ENCODE results near the gene CACNA1I. TPM values are rescaled to one million over a fixed set of nuclear protein-coding genes. Genes with fewer than 3 reads are reported as not detected.

The CACNA1I gene
- total and polyA plus RNA-seq, 11 donors: 0.01 to 0.07 (median 0.04) TPM; not detected in 6

GRCh38 chr22:39652990-39653786 is 82.6 kb downstream of the CACNA1I start:
- ATAC-seq (peak in 1 of 4 donors; percentile 29), DNase-seq (no peak)
- no peak overlapping the region for H3K4me3 ChIP-seq
- no peaks in the 10 kb centered on the region for H3K4me1 ChIP-seq
- TF ChIP-seq POLR2A (IDR thresholded peaks at IDR 0.05) (no peak), CTCF (IDR thresholded peaks at IDR 0.05) (no peak)
- H3K27me3 ChIP-seq: peaks cover 0 to 27% (median 9%) of the 10 kb centered on the region in 9 donors
- H3K27ac ChIP-seq: no peak overlapping the region
- 50 to 65% (median 58%) methylated on average over 11 to 16 of the region's 16 CpGs for WGBS, 4 donors
- peaks cover 0 to 8% (median 0%) of the 10 kb centered on the region in 12 donors for H3K9me3 ChIP-seq
- intact Hi-C loops (cut with DNase I): no loop called here
- H3K36me3 ChIP-seq: no peaks in the 10 kb centered on the region

- TF ChIP-seq CTCF (IDR thresholded peaks at IDR 0.05): no peak
- no peak for TF ChIP-seq POLR2A (IDR thresholded peaks at IDR 0.05)
- H3K9me3 ChIP-seq: peaks cover 0 to 8% (median 0%) of the 10 kb centered on the region in 12 donors
- 79 to 95% (median 84%) methylated on average over 2 to 3 of the region's 3 CpGs for WGBS, 4 donors
- intact Hi-C loops (cut with DNase I): no loop called here
- no peak overlapping the region for H3K4me3 ChIP-seq
- ATAC-seq: no peak
- DNase-seq: no peak
- H3K36me3 ChIP-seq: no peaks in the 10 kb centered on the region
- H3K27me3 ChIP-seq: peaks cover 0 to 32% (median 9%) of the 10 kb centered on the region in 9 donors
- no peaks in the 10 kb centered on the region for H3K4me1 ChIP-seq
- no peak overlapping the region for H3K27ac ChIP-seq
Observed at GRCh38 chr22:39653787-39654077, 83.2 kb downstream of the CACNA1I start.

GRCh38 chr22:39654131-39654926 is 83.8 kb downstream of the CACNA1I start:
- Histone ChIP-seq H3K27me3 (peaks cover 0 to 38% (median 9%) of the 10 kb centered on the region in 9 donors), H3K4me1 (no peaks in the 10 kb centered on the region), H3K9me3 (peaks cover 0 to 8% (median 0%) of the 10 kb centered on the region in 12 donors), H3K4me3 (no peak overlapping the region), H3K27ac (no peak overlapping the region), H3K36me3 (no peaks in the 10 kb centered on the region)
- no peak for TF ChIP-seq CTCF (IDR thresholded peaks at IDR 0.05)
- TF ChIP-seq POLR2A (IDR thresholded peaks at IDR 0.05): no peak
- DNase-seq (no peak), ATAC-seq (no peak)
- 84 to 91% (median 88%) methylated on average over 7 to 10 of the region's 10 CpGs for WGBS, 4 donors
- intact Hi-C loops (cut with DNase I): no loop called here

- Histone ChIP-seq H3K36me3 (no peaks in the 10 kb centered on the region), H3K9me3 (peaks cover 0 to 8% (median 0%) of the 10 kb centered on the region in 12 donors), H3K27me3 (peaks cover 0 to 46% (median 13%) of the 10 kb centered on the region in 9 donors), H3K4me1 (no peaks in the 10 kb centered on the region), H3K27ac (no peak overlapping the region), H3K4me3 (no peak overlapping the region)
- 45 to 54% (median 50%) methylated on average over 8 of the region's 8 CpGs for WGBS, 4 donors
- DNase-seq: no peak
- ATAC-seq: no peak
- intact Hi-C loops (cut with DNase I): no loop called here
- TF ChIP-seq POLR2A (IDR thresholded peaks at IDR 0.05) (no peak), CTCF (IDR thresholded peaks at IDR 0.05) (no peak)
Observed at GRCh38 chr22:39655004-39655579, 84.5 kb downstream of the CACNA1I start.
